H1 (cell line): ENCODE results near the gene RBM24. TPM values are rescaled to one million over a fixed set of nuclear protein-coding genes. Genes with fewer than 3 reads are reported as not detected.

ENCODE experiments used
- CTCF ChIA-PET: fragments of 300-600 bp; sonication (Branson Sonifier 250); formaldehyde crosslinking; loops from one replicate; lab custom pipeline; 2021; ENCODE audit not compliant: partially characterized antibody; lab: Charles Lee
- POLR2A ChIA-PET: fragments of 300-600 bp; sonication (Branson Sonifier 250); formaldehyde crosslinking; loops from one replicate; lab custom pipeline; 2021; ENCODE audit warnings: inconsistent platforms; ENCODE audit not compliant: partially characterized antibody; lab: Charles Lee
- DNase-seq, 2 experiments: peaks; one replicate each; pipeline versions ENCODE4 v3.0.0 to v3.0.0-alpha.2; 2010 to 2022; ENCODE audit warnings: low spot score in 2 of 2, low read depth in 1 of 2, mixed read lengths in 1 of 2
- FAIRE-seq: peaks from 2 replicates; lab custom pipeline; 2011; peaks lifted over from hg19 to GRCh38; lab: Jason Lieb, UNC
- H2AFZ ChIP-seq: 2 replicates; pipeline ENCODE4 v1.8.1; 2012; ENCODE audit warnings: low read length, inconsistent platforms
- H2AK5ac ChIP-seq: 2 replicates; pipeline ENCODE4 v1.6.1; 2013; ENCODE audit warnings: low read depth, low read length
- H2BK120ac ChIP-seq: replicated peaks from 2 replicates; pipeline ENCODE3; 2013; ENCODE audit warnings: low read depth, low read length, inconsistent platforms
- H2BK12ac ChIP-seq: 2 replicates; pipeline ENCODE4 v1.6.1; 2013; ENCODE audit warnings: low read depth, low read length
- H2BK15ac ChIP-seq: 2 replicates; pipeline ENCODE4 v1.6.1; 2013; ENCODE audit warnings: low read length
- H2BK20ac ChIP-seq: 2 replicates; pipeline ENCODE4 v1.6.1; 2013; ENCODE audit warnings: low read length
- H2BK5ac ChIP-seq: 2 replicates; pipeline ENCODE4 v1.6.1; 2013; ENCODE audit warnings: low read depth, low read length
- H3K14ac ChIP-seq: 2 replicates; pipeline ENCODE4 v1.6.1; 2013; ENCODE audit warnings: inconsistent platforms; ENCODE audit not compliant: insufficient read length
- H3K18ac ChIP-seq: 2 replicates; pipeline ENCODE4 v1.6.1; 2013; ENCODE audit warnings: low read length; ENCODE audit errors: extremely low read depth
- H3K23ac ChIP-seq: 2 replicates; pipeline ENCODE4 v1.6.1; 2013; ENCODE audit warnings: inconsistent platforms; ENCODE audit not compliant: insufficient read length
- H3K23me2 ChIP-seq: 2 replicates; pipeline ENCODE4 v1.6.1; 2013; ENCODE audit warnings: low read depth, low read length
- H3K27ac ChIP-seq: 2 replicates; pipeline ENCODE4 v1.6.1; 2011; ENCODE audit warnings: low read depth, low read length, inconsistent platforms
- H3K27me3 ChIP-seq, 4 experiments: replicated peaks in 1 of 4; 1 replicate in 1 of 4; 2 replicates in 3 of 4; pipeline versions ENCODE4 v1.6.1 to v1.8.1; 2011 to 2013; ENCODE audit warnings: low read length in 3 of 4, mild to moderate bottlenecking in 3 of 4, inconsistent platforms in 2 of 4, mixed read lengths in 2 of 4, moderate library complexity in 1 of 4; ENCODE audit not compliant: control insufficient read depth in 3 of 4, insufficient read depth in 3 of 4; ENCODE audit errors: extremely low read depth in 1 of 4
- H3K36me3 ChIP-seq, 4 experiments: 2 replicates each; pipeline versions ENCODE4 v1.6.1 to v1.8.1; 2011 to 2013; ENCODE audit warnings: mild to moderate bottlenecking in 4 of 4, low read length in 3 of 4, moderate library complexity in 2 of 4, control low read depth in 1 of 4, inconsistent platforms in 1 of 4; ENCODE audit not compliant: insufficient read depth in 4 of 4, control insufficient read depth in 2 of 4
- H3K4ac ChIP-seq: replicated peaks from 2 replicates; pipeline ENCODE3; 2013; ENCODE audit warnings: low read length, low read depth, mixed read lengths, inconsistent platforms; ENCODE audit not compliant: insufficient read length
- H3K4me1 ChIP-seq, 4 experiments: replicated peaks in 1 of 4; 1 replicate in 1 of 4; 2 replicates in 3 of 4; pipeline versions ENCODE4 v1.6.1 to v1.8.1; 2011 to 2013; ENCODE audit warnings: low read length in 3 of 4, inconsistent platforms in 2 of 4, mixed read lengths in 1 of 4; ENCODE audit not compliant: insufficient read depth in 4 of 4, control insufficient read depth in 3 of 4
- H3K4me2 ChIP-seq, 2 experiments: 2 replicates each; pipeline versions ENCODE4 v1.6.1 to v1.8.1; 2011 to 2013; ENCODE audit warnings: low read depth in 2 of 2, low read length in 2 of 2, control low read depth in 1 of 2, inconsistent platforms in 1 of 2, mild to moderate bottlenecking in 1 of 2; ENCODE audit not compliant: insufficient read depth in 1 of 2
- H3K4me3 ChIP-seq, 4 experiments: fragments of 200-600, 300-600 bp in 1 of 4; sonication (generic), shearing (Covaris generic), sonication (Bioruptor Twin) in 1 of 4; 2 replicates each; pipeline versions ENCODE4 v1.5.1 to v1.8.1; 2011 to 2016; ENCODE audit warnings: low read length in 4 of 4, low read depth in 3 of 4, control low read depth in 2 of 4, inconsistent platforms in 2 of 4, mild to moderate bottlenecking in 2 of 4, mixed read lengths in 1 of 4, moderate library complexity in 1 of 4; ENCODE audit not compliant: insufficient read depth in 2 of 4; ENCODE audit errors: extremely low read depth in 1 of 4
- H3K56ac ChIP-seq: replicated peaks from 2 replicates; pipeline ENCODE3; 2013; ENCODE audit warnings: low read depth, mild to moderate bottlenecking, mixed read lengths, low read length, inconsistent platforms; ENCODE audit not compliant: insufficient read length
- H3K79me1 ChIP-seq: 2 replicates; pipeline ENCODE4 v1.6.1; 2013; ENCODE audit warnings: low read depth, low read length, control low read depth
- H3K79me2 ChIP-seq, 2 experiments: 2 replicates each; pipeline versions ENCODE4 v1.6.1 to v1.8.1; 2012 to 2013; ENCODE audit warnings: low read length in 2 of 2, mild to moderate bottlenecking in 2 of 2, inconsistent platforms in 1 of 2; ENCODE audit not compliant: insufficient read depth in 2 of 2, control insufficient read depth in 1 of 2
- H3K9ac ChIP-seq, 4 experiments: replicated peaks in 1 of 4; 1 replicate in 1 of 4; 2 replicates in 3 of 4; pipeline versions ENCODE4 v1.6.1 to v1.8.1; 2011 to 2013; ENCODE audit warnings: low read depth in 3 of 4, low read length in 3 of 4, control low read depth in 2 of 4, mild to moderate bottlenecking in 2 of 4, moderate library complexity in 2 of 4, inconsistent platforms in 1 of 4; ENCODE audit errors: extremely low read depth in 1 of 4
- H3K9me3 ChIP-seq, 2 experiments: 2 replicates each; pipeline versions ENCODE4 v1.6.1 to v1.8.1; 2012 to 2013; ENCODE audit warnings: mild to moderate bottlenecking in 2 of 2, moderate library complexity in 2 of 2, control low read depth in 1 of 2, inconsistent platforms in 1 of 2, low read depth in 1 of 2, low read length in 1 of 2, mixed read lengths in 1 of 2; ENCODE audit not compliant: insufficient read depth in 2 of 2
- H4K20me1 ChIP-seq, 2 experiments: replicated peaks in 1 of 2; 2 replicates each; pipeline versions ENCODE3 to v1.8.1; 2011 to 2013; ENCODE audit warnings: inconsistent platforms in 2 of 2, low read length in 2 of 2, mild to moderate bottlenecking in 1 of 2; ENCODE audit not compliant: insufficient read depth in 2 of 2, control insufficient read depth in 1 of 2
- H4K5ac ChIP-seq: 2 replicates; pipeline ENCODE4 v1.6.1; 2013; ENCODE audit warnings: low read length, low read depth, mixed read lengths, inconsistent platforms; ENCODE audit not compliant: insufficient read length
- H4K8ac ChIP-seq: 2 replicates; pipeline ENCODE4 v1.8.0; 2013; ENCODE audit warnings: mild to moderate bottlenecking, moderate library complexity, low read length, inconsistent platforms; ENCODE audit not compliant: insufficient read depth; ENCODE audit errors: extremely low read depth
- H4K91ac ChIP-seq: replicated peaks from 2 replicates; pipeline ENCODE3; 2013; ENCODE audit warnings: low read length, mixed read lengths, inconsistent platforms; ENCODE audit not compliant: insufficient read length
- POU5F1 ChIP-seq: IDR thresholded peaks from 2 replicates; pipeline ENCODE4 v1.6.1; 2011; ENCODE audit warnings: low read depth, mild to moderate bottlenecking, low read length, moderate library complexity
- ZNF274 ChIP-seq: IDR thresholded peaks from 2 replicates; pipeline ENCODE4 v1.7.0; 2012; ENCODE audit warnings: low read length, borderline replicate concordance; ENCODE audit errors: extremely low read depth
- WGBS, 2 experiments: shearing (Covaris generic) in 1 of 2; methylation state at CpG; one replicate each; pipeline versions ENCODE4 v1.1.6 to v1.1.7; 2013 to 2015; ENCODE audit warnings: low lambda C conversion rate in 2 of 2, mixed read lengths in 2 of 2, inconsistent platforms in 1 of 2, low coverage in 1 of 2, missing lambda C conversion rate in 1 of 2; ENCODE audit not compliant: insufficient replicate concordance in 2 of 2, insufficient coverage in 1 of 2, insufficient read length in 1 of 2; ENCODE audit errors: extremely low coverage in 1 of 2, missing lambda C conversion rate in 1 of 2; 5-methylcytosine and 5-hydroxymethylcytosine counted together
- polyA plus RNA-seq, 7 experiments: library from polyadenylated mRNA; depleted of rRNA in 3 of 7; stranded (reverse) in 5 of 7; unstranded in 2 of 7; fragments of >200 nt in 5 of 7; fragments of 200-250 nt in 2 of 7; gene quantifications; 1 replicate in 5 of 7; 2 replicates in 1 of 7; 4 replicates in 1 of 7; pipeline versions ENCODE4 v1.2.1 to v1.2.3, GENCODE V29; 2011 to 2013; ENCODE audit warnings: missing spikeins in 2 of 7, mixed read lengths in 2 of 7
- total RNA-seq: library from RNA; stranded (reverse); fragmentation: NEBNext Ultra II Directional; extraction: Animal tissue kit (Norgen Biotek cat#: 25700); gene quantifications from 2 replicates; pipeline ENCODE4 v1.2.1, GENCODE V29; 2021

The RBM24 gene
- total and polyA plus RNA-seq, 2 of the 8 experiments (the other 6 are each of a cell fraction or from before 2014, with no cell fraction given), result 0.52 to 2.6 TPM

DNA sequence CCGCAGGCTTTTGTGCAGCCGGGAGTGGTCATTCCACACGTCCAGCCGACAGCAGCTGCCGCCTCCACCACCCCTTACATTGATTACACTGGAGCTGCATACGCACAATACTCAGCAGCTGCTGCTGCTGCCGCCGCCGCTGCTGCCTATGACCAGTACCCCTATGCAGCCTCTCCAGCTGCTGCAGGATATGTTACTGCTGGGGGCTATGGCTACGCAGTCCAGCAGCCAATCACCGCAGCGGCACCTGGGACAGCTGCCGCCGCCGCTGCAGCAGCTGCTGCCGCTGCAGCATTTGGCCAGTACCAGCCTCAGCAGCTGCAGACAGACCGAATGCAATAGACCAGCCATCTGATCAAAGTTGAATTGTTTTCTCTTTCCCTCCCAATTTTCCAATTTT is 10.6 kb downstream of the RBM24 start:
- Histone ChIP-seq H4K8ac (0 out of 2 replicates have a peak overlapping the region, but pooled peaks have one; percentile 15), H3K4me1 (no peaks in the 10 kb centered on the region), H3K56ac (no peak overlapping the region), H2BK12ac (no peak overlapping the region), H4K5ac (no peak overlapping the region), H3K36me3 (no peaks in the 10 kb centered on the region), H4K20me1 (no peaks in the 10 kb centered on the region), H3K9ac (no peak overlapping the region), H3K18ac (no peak overlapping the region), H2AFZ (no peak overlapping the region), H3K23ac (no peak overlapping the region), H3K27ac (no peak overlapping the region), H3K79me1 (no peaks in the 10 kb centered on the region), H3K14ac (no peak overlapping the region), H3K79me2 (no peaks in the 10 kb centered on the region), H2BK5ac (no peak overlapping the region), H2BK20ac (no peak overlapping the region), H3K27me3 (peaks cover 0 to 1% (median 0%) of the 10 kb centered on the region in 4 experiments; a peak in 1 of 7 replicates), H3K4me3 (no peak overlapping the region), H3K4ac (no peak overlapping the region), H3K9me3 (no peaks in the 10 kb centered on the region), H3K4me2 (no peak overlapping the region), H4K91ac (no peak overlapping the region), H2BK15ac (no peak overlapping the region), H3K23me2 (no peaks in the 10 kb centered on the region), H2BK120ac (no peak overlapping the region), H2AK5ac (no peak overlapping the region)
- FAIRE-seq, result no peak
- WGBS, 2 experiments, result 96% methylated on average over 17 of the region's 17 CpGs; no CpG with 5 or more reads in 1 of the 2 experiments
- ChIA-PET CTCF (interaction anchor here (0.7 to 1.8 kb wide), 3 partner anchors 10 to 213 kb away, joined by 3 to 4 read pairs (median 4); no protein-coding TSS in a partner anchor), POLR2A (no interaction called here)
- DNase-seq, result no peak
- TF ChIP-seq ZNF274, result no peak
- no peak for TF ChIP-seq POU5F1
